Measurements from ENCODE around the gene ACTMAP. TPM values are rescaled to one million over a fixed set of nuclear protein-coding genes. Genes with fewer than 3 reads are reported as not detected.
"Not testable (repeated sequence)": the region's sequence is repeated elsewhere in the genome, so short reads cannot be mapped to it uniquely, and the experiment has no call there.

Gene ACTMAP
- total RNA-seq, 1 experiment from 2014 or later = 27.7 TPM

DNA sequence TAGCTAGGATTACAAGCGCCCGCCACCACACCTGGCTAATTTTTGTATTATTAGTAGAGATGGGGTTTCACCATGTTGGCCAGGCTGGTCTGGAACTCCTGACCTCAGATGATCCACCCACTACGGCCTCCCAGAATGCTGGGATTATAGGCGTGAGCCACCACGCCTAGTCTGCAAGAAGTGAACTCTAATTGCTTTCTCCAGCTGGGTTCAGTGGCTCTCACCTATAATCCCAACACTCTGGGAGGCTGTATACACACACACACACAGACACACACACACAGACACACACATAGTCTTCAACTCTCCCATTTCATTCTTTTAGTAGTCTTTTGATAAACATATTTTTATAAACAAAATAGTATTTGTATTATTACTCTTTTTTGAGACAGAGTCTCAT is 20.2 kb downstream of the ACTMAP start:
- no CpG with 5 or more reads among the region's 5 CpGs for WGBS (ENCODE audit: extremely low coverage, insufficient read length, low lambda C conversion rate)
- peaks cover 17 to 76% (median 46%) of the 10 kb centered on the region in 3 experiments; a peak in 6 of 7 replicates for H3K36me3 Mint-ChIP-seq (ENCODE audit: insufficient read depth in 1 of 3, low read depth in 3 of 3)
- H3K23me2 ChIP-seq (ENCODE audit: insufficient read length, low read depth, low read length, poor library complexity, severe bottlenecking) = not testable (repeated sequence)

More for the DNA sequence above, 20.2 kb downstream of the ACTMAP start:
- H3K56ac ChIP-seq (ENCODE audit: insufficient read length, low read depth, low read length); H3K27me3 ChIP-seq (ENCODE audit: insufficient read depth, low read length); H3T11ph ChIP-seq (ENCODE audit: low read length); H2BK120ac ChIP-seq (ENCODE audit: low read depth, low read length, poor library complexity, severe bottlenecking); H4K8ac ChIP-seq (replicated peaks; ENCODE audit: insufficient read length, low read depth, low read length); H3K9me3 Mint-ChIP-seq; H3K4ac ChIP-seq (ENCODE audit: low read depth, low read length); H3K23ac ChIP-seq (ENCODE audit: insufficient read length, low read depth, low read length); H3K79me2 ChIP-seq (ENCODE audit: insufficient read depth, low read length); H3K9ac ChIP-seq (ENCODE audit: extremely low read depth, insufficient read length, low read length); H2AK5ac ChIP-seq (ENCODE audit: insufficient read length, low read length); H3K4me3 Mint-ChIP-seq; H2BK15ac ChIP-seq (ENCODE audit: low read depth, low read length); H2BK20ac ChIP-seq (ENCODE audit: low read depth, low read length, poor library complexity, severe bottlenecking); H2BK5ac ChIP-seq (ENCODE audit: insufficient read length, low read length); H3K4me1 ChIP-seq (ENCODE audit: insufficient read depth, low read length); H4K91ac ChIP-seq (ENCODE audit: insufficient read length, low read depth, low read length); H4K20me1 ChIP-seq (ENCODE audit: control insufficient read depth, insufficient read depth, insufficient read length); H3K4me1 Mint-ChIP-seq; H3K27ac ChIP-seq (ENCODE audit: insufficient read length, low read depth, low read length); H3K27ac Mint-ChIP-seq; H2BK12ac ChIP-seq (ENCODE audit: insufficient read length, low read depth, low read length); H2AFZ ChIP-seq (ENCODE audit: low read length); H3K4me2 ChIP-seq (ENCODE audit: insufficient read depth, insufficient read length, low read length); H4K5ac ChIP-seq (ENCODE audit: insufficient read length, low read depth, low read length); H3K14ac ChIP-seq (ENCODE audit: insufficient read depth, low read length); H3K18ac ChIP-seq (ENCODE audit: insufficient read length, low read depth, low read length); H3K9me3 ChIP-seq (ENCODE audit: control insufficient read depth, low read depth, low read length); H3K79me1 ChIP-seq (ENCODE audit: insufficient read depth, low read depth, low read length, poor library complexity, severe bottlenecking); H3K27me3 Mint-ChIP-seq (ENCODE audit: low read depth); DNase-seq: not testable (repeated sequence)

Measured in H9 (cell line).